ENCODE measurements around the gene PHYHIPL. TPM values are rescaled to one million over a fixed set of nuclear protein-coding genes. Genes with fewer than 3 reads are reported as not detected.

The PHYHIPL gene
- total RNA-seq, 2 experiments from 2014 or later: not detected

DNA sequence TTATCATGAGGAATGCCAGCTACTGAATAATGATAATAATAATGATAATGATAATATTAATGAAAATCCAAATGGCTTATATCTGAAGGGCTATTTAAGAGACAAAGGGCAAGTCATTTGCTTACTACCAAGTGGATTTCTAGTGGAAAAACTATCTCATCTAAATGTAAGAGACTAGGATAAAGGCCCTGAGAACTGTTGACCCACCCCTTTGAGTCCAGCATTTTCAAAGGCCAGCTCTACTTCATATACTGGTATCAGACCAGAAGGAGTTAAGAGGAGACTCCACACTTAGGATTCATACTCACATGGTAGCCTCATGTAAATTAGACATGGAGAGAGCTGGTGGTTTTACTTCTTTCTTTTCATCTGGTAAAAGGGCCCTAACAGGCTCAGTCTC lies 76.0 kb downstream of the PHYHIPL start:
- CTCF ChIA-PET (ENCODE audit: unreplicated experiment): no interaction called here

DNA sequence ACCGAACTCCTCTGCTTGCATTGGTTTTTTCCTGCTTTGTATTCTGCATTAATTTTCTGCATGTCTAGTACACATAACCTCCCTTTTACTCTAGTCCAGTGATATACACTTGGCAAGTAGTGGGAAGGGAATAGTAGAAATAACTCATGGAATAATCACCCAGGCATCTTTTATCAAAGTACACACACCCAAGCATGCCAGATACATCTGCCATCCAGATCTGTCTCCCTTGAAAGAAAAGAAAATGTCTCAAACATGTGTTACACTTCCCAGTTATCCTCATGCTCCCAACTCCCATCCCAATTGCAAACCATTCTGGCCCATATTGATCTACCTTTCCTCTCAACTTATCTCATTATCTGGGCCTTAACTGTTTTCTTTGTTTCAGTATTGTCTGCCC lies 79.0 kb downstream of the PHYHIPL start:
- no TSS peak for BruUV-seq (replicated peaks)
- Histone ChIP-seq H3K9me3 (ENCODE audit: low read length) (no peaks in the 10 kb centered on the region), H3K27ac (ENCODE audit: low read depth, low read length, poor library complexity, severe bottlenecking) (no peak overlapping the region), H3K36me3 (ENCODE audit: insufficient read depth, low read length) (no peaks in the 10 kb centered on the region), H3K4me2 (ENCODE audit: low read length) (no peak overlapping the region), H2AFZ (ENCODE audit: low read length) (no peak overlapping the region), H3K9me2 (ENCODE audit: insufficient read depth, low read length) (no peaks in the 10 kb centered on the region), H4K20me1 (ENCODE audit: insufficient read depth, low read length) (no peaks in the 10 kb centered on the region), H3K79me2 (ENCODE audit: insufficient read depth, low read depth, low read length) (no peaks in the 10 kb centered on the region), H3K4me1 (ENCODE audit: insufficient read depth, low read length, poor library complexity, severe bottlenecking) (no peaks in the 10 kb centered on the region), H3K4me3 (ENCODE audit: low read depth, low read length, poor library complexity, severe bottlenecking) (no peak overlapping the region)
- intact Hi-C loops (cut with micrococcal nuclease; ENCODE audit: unreplicated experiment): no loop called here
- TF ChIP-seq, protein P1, sequence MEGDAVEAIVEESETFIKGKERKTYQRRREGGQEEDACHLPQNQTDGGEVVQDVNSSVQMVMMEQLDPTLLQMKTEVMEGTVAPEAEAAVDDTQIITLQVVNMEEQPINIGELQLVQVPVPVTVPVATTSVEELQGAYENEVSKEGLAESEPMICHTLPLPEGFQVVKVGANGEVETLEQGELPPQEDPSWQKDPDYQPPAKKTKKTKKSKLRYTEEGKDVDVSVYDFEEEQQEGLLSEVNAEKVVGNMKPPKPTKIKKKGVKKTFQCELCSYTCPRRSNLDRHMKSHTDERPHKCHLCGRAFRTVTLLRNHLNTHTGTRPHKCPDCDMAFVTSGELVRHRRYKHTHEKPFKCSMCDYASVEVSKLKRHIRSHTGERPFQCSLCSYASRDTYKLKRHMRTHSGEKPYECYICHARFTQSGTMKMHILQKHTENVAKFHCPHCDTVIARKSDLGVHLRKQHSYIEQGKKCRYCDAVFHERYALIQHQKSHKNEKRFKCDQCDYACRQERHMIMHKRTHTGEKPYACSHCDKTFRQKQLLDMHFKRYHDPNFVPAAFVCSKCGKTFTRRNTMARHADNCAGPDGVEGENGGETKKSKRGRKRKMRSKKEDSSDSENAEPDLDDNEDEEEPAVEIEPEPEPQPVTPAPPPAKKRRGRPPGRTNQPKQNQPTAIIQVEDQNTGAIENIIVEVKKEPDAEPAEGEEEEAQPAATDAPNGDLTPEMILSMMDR (conservative IDR thresholded peaks at IDR 0.05; ENCODE audit: low read length): no peak
- no peak for TF ChIP-seq EZH2phosphoT487 (IDR thresholded peaks at IDR 0.05; ENCODE audit: borderline replicate concordance, low read depth, low read length)
- no peak for DNase-seq (ENCODE audit: low spot score)
- POLR2A ChIA-PET: interaction anchor here (0.6 kb wide), 1 partner anchor 65 kb away, joined by 3 read pairs; no protein-coding TSS in a partner anchor
- CTCF ChIA-PET (ENCODE audit: unreplicated experiment): no interaction called here

More for the DNA sequence above, 76.0 kb downstream of the PHYHIPL start:
- Histone ChIP-seq H4K20me1 (ENCODE audit: insufficient read depth, low read length) (no peaks in the 10 kb centered on the region), H3K4me1 (ENCODE audit: insufficient read depth, low read length, poor library complexity, severe bottlenecking) (no peaks in the 10 kb centered on the region), H3K9me2 (ENCODE audit: insufficient read depth, low read length) (no peaks in the 10 kb centered on the region), H2AFZ (ENCODE audit: low read length) (no peak overlapping the region), H3K4me3 (ENCODE audit: low read depth, low read length, poor library complexity, severe bottlenecking) (no peak overlapping the region), H3K9me3 (ENCODE audit: low read length) (no peaks in the 10 kb centered on the region), H3K27ac (ENCODE audit: low read depth, low read length, poor library complexity, severe bottlenecking) (no peak overlapping the region), H3K79me2 (ENCODE audit: insufficient read depth, low read depth, low read length) (no peaks in the 10 kb centered on the region), H3K36me3 (ENCODE audit: insufficient read depth, low read length) (no peaks in the 10 kb centered on the region), H3K4me2 (ENCODE audit: low read length) (no peak overlapping the region)
- TF ChIP-seq, protein P1 (conservative IDR thresholded peaks at IDR 0.05; ENCODE audit: low read length): no peak
- TF ChIP-seq EZH2phosphoT487 (IDR thresholded peaks at IDR 0.05; ENCODE audit: borderline replicate concordance, low read depth, low read length): no peak
- DNase-seq (ENCODE audit: low spot score): no peak
- intact Hi-C loops (cut with micrococcal nuclease; ENCODE audit: unreplicated experiment): no loop called here
- BruUV-seq (replicated peaks): no TSS peak
- POLR2A ChIA-PET: no interaction called here

DNA sequence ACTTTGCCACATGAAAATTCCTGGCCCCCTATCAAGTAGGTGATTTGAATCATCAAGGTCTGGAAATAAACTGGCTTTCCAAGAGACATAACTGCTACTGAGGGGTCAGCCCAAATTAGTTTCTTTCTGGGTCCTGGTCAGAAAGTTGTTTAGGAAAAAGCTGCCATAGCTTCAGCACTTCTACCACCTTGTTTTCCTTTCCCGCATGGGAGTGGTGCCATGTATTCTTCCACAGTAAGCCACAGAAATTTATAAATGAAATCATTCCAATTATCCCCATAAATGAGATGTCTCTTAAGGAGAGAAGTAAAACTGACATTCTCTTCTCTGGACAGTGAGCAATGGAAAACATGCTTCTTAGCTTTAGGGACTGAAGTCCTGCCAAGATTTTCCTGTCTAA lies 80.8 kb downstream of the PHYHIPL start:
- TF ChIP-seq, protein P1 (conservative IDR thresholded peaks at IDR 0.05; ENCODE audit: low read length): no peak
- TF ChIP-seq EZH2phosphoT487 (IDR thresholded peaks at IDR 0.05; ENCODE audit: borderline replicate concordance, low read depth, low read length): no peak
- no peaks in the 10 kb centered on the region for H3K79me2 ChIP-seq (ENCODE audit: insufficient read depth, low read depth, low read length)
- no peaks in the 10 kb centered on the region for H3K36me3 ChIP-seq (ENCODE audit: insufficient read depth, low read length)
- no peaks in the 10 kb centered on the region for H3K4me1 ChIP-seq (ENCODE audit: insufficient read depth, low read length, poor library complexity, severe bottlenecking)
- POLR2A ChIA-PET: interaction anchor here (0.5 to 1.6 kb wide), 3 partner anchors 10 to 73 kb away, joined by 3 to 4 read pairs (median 4); no protein-coding TSS in a partner anchor
- no peak overlapping the region for H3K4me2 ChIP-seq (ENCODE audit: low read length)
- CTCF ChIA-PET (ENCODE audit: unreplicated experiment): no interaction called here
- no peaks in the 10 kb centered on the region for H4K20me1 ChIP-seq (ENCODE audit: insufficient read depth, low read length)
- no peak overlapping the region for H2AFZ ChIP-seq (ENCODE audit: low read length)
- BruUV-seq (replicated peaks): no TSS peak
- no peaks in the 10 kb centered on the region for H3K9me2 ChIP-seq (ENCODE audit: insufficient read depth, low read length)
- no peaks in the 10 kb centered on the region for H3K9me3 ChIP-seq (ENCODE audit: low read length)
- intact Hi-C loops (cut with micrococcal nuclease; ENCODE audit: unreplicated experiment): no loop called here
- H3K27ac ChIP-seq (ENCODE audit: low read depth, low read length, poor library complexity, severe bottlenecking): no peak overlapping the region
- H3K4me3 ChIP-seq (ENCODE audit: low read depth, low read length, poor library complexity, severe bottlenecking): no peak overlapping the region
- DNase-seq (ENCODE audit: low spot score): no peak

Data from OCI-LY7 (cell line).